GM12878 (cell line): ENCODE data around the gene IGSF22. TPM values are rescaled to one million over a fixed set of nuclear protein-coding genes. Genes with fewer than 3 reads are reported as not detected.

ENCODE experiments used
- ATAC-seq: fragments of 200-7000 bp; cut with Tn5 transposase; 3 replicates; pipeline ENCODE4 v1.9.1; 2020; ENCODE audit warnings: mild to moderate bottlenecking, moderate library complexity
- BruUV-seq: library from RNA; stranded (reverse); fragments of 400-500 nt; replicated peaks from 2 replicates; lab custom pipeline; 2021; lab: Mats Ljungman, UMichigan
- CTCF ChIA-PET: fragments of 300-600 bp; sonication (Branson Sonifier 250); formaldehyde crosslinking; extraction: SDS; loops from one replicate; lab custom pipeline; 2021; ENCODE audit warnings: inconsistent platforms; lab: Yijun Ruan, JAX
- POLR2A ChIA-PET: fragments of 350-600 bp; formaldehyde crosslinking; extraction: SDS; loops from one replicate; lab custom pipeline; 2021; ENCODE audit warnings: inconsistent platforms; lab: Charles Lee
- RAD21 ChIA-PET: fragments of 300-600 bp; sonication (Branson Sonifier 250); formaldehyde crosslinking; loops from one replicate; lab custom pipeline; 2023; ENCODE audit warnings: antibody characterized with exemption; ENCODE audit not compliant: unreplicated experiment; lab: Charles Lee
- SMC1A ChIA-PET: fragments of 300-600 bp; sonication (Branson Sonifier 250); formaldehyde crosslinking; loops from one replicate; lab custom pipeline; 2023; ENCODE audit not compliant: unreplicated experiment, uncharacterized antibody; lab: Charles Lee
- DNase-seq: peaks from one replicate; pipeline ENCODE4 v3.0.0-alpha.2; 2011; ENCODE audit warnings: low read depth, low spot score
- FAIRE-seq: peaks from 3 replicates; lab custom pipeline; 2011; peaks lifted over from hg19 to GRCh38; lab: Jason Lieb, UNC
- H2AFZ ChIP-seq: 2 replicates; pipeline ENCODE4 v1.6.0; 2011; ENCODE audit warnings: low read depth, low read length, control low read depth; ENCODE audit not compliant: control insufficient read depth
- H3K27ac ChIP-seq: 2 replicates; pipeline ENCODE4 v1.5.1; 2011; ENCODE audit warnings: control low read depth; ENCODE audit not compliant: control insufficient read depth, insufficient read depth
- H3K27me3 ChIP-seq, 2 experiments: replicated peaks in 1 of 2; 2 replicates each; pipeline versions ENCODE4 v1.6.0 to v1.6.1; 2011; ENCODE audit warnings: low read length in 1 of 2; ENCODE audit not compliant: control insufficient read depth in 2 of 2, insufficient read depth in 2 of 2
- H3K36me3 ChIP-seq, 2 experiments: 2 replicates each; pipeline ENCODE4 v1.5.1; 2011; ENCODE audit warnings: low read length in 1 of 2; ENCODE audit not compliant: control insufficient read depth in 2 of 2, insufficient read depth in 2 of 2
- H3K4me1 ChIP-seq: 2 replicates; pipeline ENCODE4 v1.6.1; 2011; ENCODE audit warnings: mild to moderate bottlenecking, low read length, moderate library complexity, mixed read lengths; ENCODE audit not compliant: control insufficient read depth, insufficient read depth
- H3K4me2 ChIP-seq: 2 replicates; pipeline ENCODE4 v1.6.0; 2011; ENCODE audit warnings: control low read depth; ENCODE audit not compliant: control insufficient read depth, insufficient read depth
- H3K4me3 ChIP-seq: fragments of 200-600 bp; sonication (generic); 2 replicates; pipeline ENCODE4 v1.5.1; 2016
- H3K79me2 ChIP-seq: 2 replicates; pipeline ENCODE4 v1.6.0; 2011; ENCODE audit warnings: low read length; ENCODE audit not compliant: control insufficient read depth, insufficient read depth
- H3K9ac ChIP-seq: 2 replicates; pipeline ENCODE4 v1.8.0; 2011; ENCODE audit warnings: low read length, control low read depth, mixed read lengths; ENCODE audit not compliant: control insufficient read depth, insufficient read depth
- H3K9me3 ChIP-seq: replicated peaks from 3 replicates; pipeline ENCODE4 v1.5.1; 2011; ENCODE audit warnings: mild to moderate bottlenecking, low read length; ENCODE audit not compliant: control insufficient read depth, insufficient read depth
- H4K20me1 ChIP-seq: 2 replicates; pipeline ENCODE4 v1.6.0; 2011; ENCODE audit not compliant: control insufficient read depth, insufficient read depth
- ATF7 ChIP-seq: fragments of 450-650 bp; IDR thresholded peaks from 2 replicates; pipeline ENCODE4 v1.6.1; 2016; ENCODE audit warnings: low read depth, mild to moderate bottlenecking
- CHD4 ChIP-seq: fragments of 200-600 bp; sonication (generic); IDR thresholded peaks from 2 replicates; pipeline ENCODE4 v1.6.1; 2016; ENCODE audit warnings: mild to moderate bottlenecking
- ESRRA ChIP-seq: IDR thresholded peaks from 2 replicates; pipeline ENCODE4 v1.6.1; 2012; ENCODE audit warnings: mild to moderate bottlenecking, low read length, improper control_type of control experiment
- EZH2 ChIP-seq: IDR thresholded peaks from 2 replicates; pipeline ENCODE4 v1.6.1; 2012; ENCODE audit warnings: low read depth, mild to moderate bottlenecking, control low read depth, inconsistent platforms, low read length, borderline replicate concordance; ENCODE audit not compliant: control insufficient read depth
- FOXM1 ChIP-seq: IDR thresholded peaks from 2 replicates; pipeline ENCODE4 v1.6.1; 2012; ENCODE audit warnings: low read depth, mild to moderate bottlenecking, inconsistent platforms, low read length, moderate library complexity
- POLR2A ChIP-seq: IDR thresholded peaks from 2 replicates; pipeline ENCODE4 v1.6.1; 2011; ENCODE audit warnings: low read depth, mild to moderate bottlenecking, low read length
- RUNX3 ChIP-seq: IDR thresholded peaks from 2 replicates; pipeline ENCODE4 v1.6.1; 2012; ENCODE audit warnings: low read length, inconsistent platforms
- SMAD5 ChIP-seq: IDR thresholded peaks from 2 replicates; pipeline ENCODE4 v1.6.1; 2016; ENCODE audit warnings: antibody characterized with exemption, low read depth
- STAT3 ChIP-seq: IDR thresholded peaks from 2 replicates; pipeline ENCODE4 v1.6.1; 2011; ENCODE audit warnings: low read depth, low read length, improper control_type of control experiment
- WGBS: methylation state at CpG from one replicate; pipeline ENCODE4 v1.1.6; 2016; ENCODE audit warnings: low lambda C conversion rate; ENCODE audit not compliant: insufficient replicate concordance, insufficient coverage; ENCODE audit errors: missing lambda C conversion rate; 5-methylcytosine and 5-hydroxymethylcytosine counted together
- in situ Hi-C: fragments of 300-500 bp; cut with MboI; formaldehyde crosslinking; loops from 9 replicates; pipeline ENCODE4 v1.14.3; 2018; ENCODE audit warnings: mixed read lengths
- intact Hi-C: fragments of 100-400 bp; cut with micrococcal nuclease; formaldehyde crosslinking; loops from one replicate; pipeline ENCODE4 v1.14.2; 2022; ENCODE audit not compliant: unreplicated experiment
- polyA plus RNA-seq, 11 experiments: library from polyadenylated mRNA; depleted of rRNA in 4 of 11; unstranded in 6 of 11; stranded (reverse) in 5 of 11; fragments of >200 nt; fragmentation: Nextera tagmentation in 4 of 11; fragmentation: Illumina TruSeq in 1 of 11; extraction: Ambion mirVana in 4 of 11; extraction: Trizol in 1 of 11; gene quantifications; 1 replicate in 1 of 11; 2 replicates in 10 of 11; pipeline versions ENCODE4 v1.2.1 to v1.2.3, GENCODE V29; 2011 to 2016; ENCODE audit warnings: inconsistent platforms in 2 of 11, missing spikeins in 2 of 11, low read depth in 1 of 11
- total RNA-seq, 4 experiments: library from RNA; depleted of rRNA in 3 of 4; stranded (reverse); fragments of >200 nt in 3 of 4; fragmentation: Illumina TruSeq in 1 of 4; extraction: Trizol in 1 of 4; gene quantifications; 2 replicates each; pipeline versions ENCODE4 v1.2.1 to v1.2.3, GENCODE V29; 2013 to 2021

IGSF22 gene
- total and polyA plus RNA-seq, 10 of the 15 experiments (the other 5 are each of a cell fraction or from before 2014, with no cell fraction given), result 0.02 to 0.18 TPM; not detected in 8

GRCh38 chr11:18757811-18758210, 31.8 kb upstream of the IGSF22 start:
- Histone ChIP-seq H3K36me3 (no peaks in the 10 kb centered on the region), H3K27me3 (no peaks in the 10 kb centered on the region; a peak in 2 of 4 replicates), H3K4me1 (no peaks in the 10 kb centered on the region), H3K4me2 (no peak overlapping the region), H3K79me2 (no peaks in the 10 kb centered on the region), H2AFZ (no peak overlapping the region), H4K20me1 (no peaks in the 10 kb centered on the region), H3K9ac (no peak overlapping the region), H3K4me3 (no peak overlapping the region), H3K27ac (no peak overlapping the region), H3K9me3 (no peaks in the 10 kb centered on the region)
- ATAC-seq (no peak), FAIRE-seq (no peak), DNase-seq (no peak)
- intact Hi-C loops, result no loop called here
- no peak for TF ChIP-seq ATF7
- TF ChIP-seq EZH2, result no peak
- no peak for TF ChIP-seq CHD4
- no TSS peak for BruUV-seq
- in situ Hi-C loops, result no loop called here
- POLR2A ChIA-PET, result no interaction called here
- WGBS, result 52% methylated on average over 3 of the region's 3 CpGs
- RAD21 ChIA-PET, result interaction anchor here (0.6 to 1.8 kb wide), 5 partner anchors 10 to 217 kb away, joined by 3 to 6 read pairs (median 3); no protein-coding TSS in a partner anchor
- SMC1A ChIA-PET, result interaction anchor here (0.8 to 2.9 kb wide), 8 partner anchors 8 to 47 kb away, joined by 3 to 11 read pairs (median 4); no protein-coding TSS in a partner anchor
- CTCF ChIA-PET, result interaction anchor here (0.6 to 24.2 kb wide), 11 partner anchors 8 to 936 kb away, joined by 3 to 494 read pairs (median 6); no protein-coding TSS in a partner anchor

DNA sequence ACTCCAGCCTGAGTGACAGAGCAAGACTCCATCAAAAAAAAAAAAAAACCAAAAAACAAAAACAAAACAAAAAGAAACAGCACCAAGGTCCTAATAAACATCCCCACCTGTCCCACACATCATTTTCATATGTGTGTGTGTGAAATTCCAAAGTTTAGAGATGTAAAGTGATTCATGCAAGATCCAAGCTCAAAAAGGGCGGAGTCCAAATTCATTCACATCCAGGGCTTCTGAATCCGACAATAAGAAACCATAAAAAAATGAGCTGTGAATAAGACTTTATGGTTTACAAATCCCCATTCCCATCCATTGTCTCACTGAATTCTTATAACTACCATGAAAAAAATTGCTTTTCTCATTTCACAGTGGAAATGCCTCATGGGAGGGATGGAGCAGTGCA, 30.9 kb upstream of the IGSF22 start:
- Histone ChIP-seq H3K4me1 (no peaks in the 10 kb centered on the region), H3K27ac (no peak overlapping the region), H3K27me3 (no peaks in the 10 kb centered on the region; a peak in 2 of 4 replicates), H3K79me2 (no peaks in the 10 kb centered on the region), H3K4me2 (no peak overlapping the region), H3K9me3 (no peaks in the 10 kb centered on the region), H3K36me3 (no peaks in the 10 kb centered on the region), H2AFZ (no peak overlapping the region), H3K9ac (no peak overlapping the region), H3K4me3 (no peak overlapping the region), H4K20me1 (no peaks in the 10 kb centered on the region)
- in situ Hi-C loops, result no loop called here
- TF ChIP-seq SMAD5 (no peak), ESRRA (no peak), STAT3 (no peak), RUNX3 (no peak), FOXM1 (no peak), POLR2A (no peak)
- 56% methylated on average over 2 of the region's 2 CpGs for WGBS
- no peak for DNase-seq
- FAIRE-seq, result no peak
- SMC1A ChIA-PET, result interaction anchor here (0.9 to 1.8 kb wide), 3 partner anchors 9 to 35 kb away, joined by 3 to 9 read pairs (median 3); no protein-coding TSS in a partner anchor
- CTCF ChIA-PET, result interaction anchor here (1.0 to 24.2 kb wide), 5 partner anchors 9 to 642 kb away, joined by 3 to 494 read pairs (median 5); no protein-coding TSS in a partner anchor
- BruUV-seq, result no TSS peak
- POLR2A ChIA-PET, result interaction anchor here (0.7 kb wide), 1 partner anchor 38 kb away, joined by 5 read pairs; no protein-coding TSS in a partner anchor
- intact Hi-C loops, result no loop called here
- RAD21 ChIA-PET, result interaction anchor here (1.8 kb wide), 1 partner anchor 34 kb away, joined by 5 read pairs; no protein-coding TSS in a partner anchor
- ATAC-seq, result no peak
